ENCODE data around the gene NIPSNAP3A. TPM values are rescaled to one million over a fixed set of nuclear protein-coding genes. Genes with fewer than 3 reads are reported as not detected.

Gene NIPSNAP3A
- polyA plus RNA-seq, 1 donor = 54.8 TPM

DNA sequence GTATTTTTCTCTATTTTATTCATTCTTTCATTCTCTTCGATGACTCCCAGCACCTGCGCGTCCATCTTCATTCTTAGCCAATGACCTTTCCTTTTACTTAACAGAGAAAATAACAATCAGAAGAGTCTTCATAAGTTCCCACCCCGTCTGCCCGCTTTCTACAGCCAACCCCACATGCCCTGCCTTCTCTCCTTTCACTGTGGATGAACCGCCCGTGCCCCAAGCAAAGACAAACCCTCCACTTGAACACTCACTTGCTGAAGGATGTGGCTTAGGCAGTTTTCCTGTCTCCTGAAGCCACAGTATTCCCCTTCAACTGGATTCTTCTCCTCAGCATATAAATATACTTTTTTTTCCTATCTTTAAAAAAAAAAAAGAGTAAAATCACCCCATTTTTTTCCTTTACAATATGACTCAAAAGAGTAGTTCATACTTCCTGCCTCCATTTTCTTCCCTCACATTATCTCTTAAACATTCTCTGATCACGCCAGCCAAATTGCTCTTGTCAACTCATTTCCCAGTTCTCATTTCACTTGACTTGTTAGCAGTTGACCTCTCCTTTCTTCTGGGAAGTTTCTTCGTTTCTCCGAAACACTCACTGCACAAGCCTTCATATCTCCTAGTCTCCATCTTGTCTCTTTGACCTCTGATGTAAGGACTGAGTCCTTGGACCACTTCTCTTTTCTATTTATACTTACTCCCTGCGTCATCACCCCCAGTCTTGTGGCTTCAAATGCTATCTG is 27.5 kb downstream of the NIPSNAP3A start:
- no peak for DNase-seq (ENCODE audit: low read depth)

DNA sequence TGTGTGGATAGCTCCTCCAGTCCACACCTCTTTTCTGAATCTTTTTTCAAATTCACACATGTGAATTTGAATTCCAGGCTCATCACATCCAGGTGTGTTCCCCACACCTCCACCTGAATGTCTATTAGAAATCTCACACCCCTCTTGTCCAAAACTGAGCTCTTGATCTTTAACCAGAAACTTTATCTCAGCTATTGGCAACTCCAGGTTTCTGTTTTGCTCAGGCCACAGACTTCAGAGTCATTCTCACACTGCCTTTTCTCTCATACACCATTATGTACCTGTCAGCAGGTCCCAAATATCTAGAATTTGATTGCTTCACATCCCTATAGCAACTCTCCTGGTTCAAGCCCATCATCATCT is 28.1 kb downstream of the NIPSNAP3A start:
- no peak for DNase-seq (ENCODE audit: low read depth)

DNA sequence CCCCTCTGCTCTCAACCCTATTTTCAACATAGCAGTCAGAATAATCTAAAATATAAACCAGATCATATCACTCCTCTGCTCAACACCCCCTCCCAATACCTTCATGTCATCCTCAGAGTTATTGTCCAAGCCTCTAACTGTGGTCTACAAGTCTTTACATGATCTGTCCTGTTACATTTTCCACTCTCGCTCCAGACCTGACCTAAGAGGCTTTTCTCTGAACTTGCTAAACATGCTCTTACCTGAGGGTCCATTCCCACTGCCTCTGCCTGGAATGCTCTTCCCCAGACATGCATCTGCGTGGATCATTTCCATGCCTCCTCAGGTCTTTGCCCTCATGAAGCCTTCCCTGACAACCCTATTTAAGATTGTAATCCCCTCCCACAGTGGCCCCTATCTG is 28.5 kb downstream of the NIPSNAP3A start:
- DNase-seq (ENCODE audit: low read depth) = no peak

DNA sequence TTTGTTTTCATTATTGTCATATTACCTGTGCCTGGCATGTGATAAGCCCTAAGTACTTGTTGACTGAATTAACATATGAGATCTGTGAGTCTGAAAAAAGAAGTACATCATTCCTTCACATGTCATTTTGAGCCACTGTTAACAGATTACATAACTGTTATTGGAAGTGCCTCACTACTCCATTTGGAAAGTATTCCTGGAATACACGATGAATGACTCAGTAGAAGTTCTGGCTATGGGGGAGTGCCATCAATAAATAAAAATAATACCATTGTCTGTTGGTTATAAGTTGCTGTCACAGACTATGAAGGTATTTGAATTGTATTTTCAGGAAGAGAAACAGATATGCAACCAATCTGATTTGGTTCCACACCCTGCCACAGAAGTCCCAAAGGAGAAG is 29.3 kb downstream of the NIPSNAP3A start:
- DNase-seq (ENCODE audit: low read depth) = no peak

DNA sequence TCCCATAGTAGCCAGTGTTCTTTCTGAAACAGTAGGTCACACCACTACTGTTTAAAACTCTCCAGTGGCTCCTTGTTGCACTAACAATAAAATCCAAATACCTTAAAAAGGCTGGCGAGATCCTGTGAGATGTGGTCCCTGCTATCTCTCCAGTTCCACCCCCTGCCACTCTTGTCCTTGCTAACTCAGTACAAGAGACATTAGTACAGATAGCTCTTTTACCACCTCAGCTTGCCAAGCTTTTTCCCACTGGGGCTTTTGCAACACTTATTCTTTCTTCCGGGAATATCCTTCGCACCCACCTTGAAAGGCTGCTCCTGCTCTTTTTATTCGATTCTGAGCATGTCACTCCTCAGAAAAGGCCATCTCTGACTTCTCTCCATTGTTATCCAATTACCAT is 31.3 kb downstream of the NIPSNAP3A start:
- DNase-seq (ENCODE audit: low read depth) = no peak

DNA sequence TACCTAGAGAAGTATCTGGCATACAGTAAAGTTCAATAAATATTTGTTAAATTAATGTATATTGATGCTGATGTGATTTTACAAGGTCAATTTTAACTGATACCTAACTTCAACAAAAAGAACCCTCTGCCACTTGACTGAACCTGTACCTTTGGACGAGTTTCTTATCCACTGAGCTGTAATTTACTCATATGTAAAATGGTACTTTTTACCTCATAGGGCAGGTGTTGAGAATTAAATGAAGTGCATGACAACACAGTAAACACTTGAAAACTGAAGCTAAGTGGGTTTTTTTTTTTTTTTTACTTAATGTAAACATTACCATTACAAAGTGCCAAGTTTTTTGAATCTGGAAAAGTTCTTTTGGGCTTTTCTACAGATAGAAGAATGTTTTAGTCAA is 31.9 kb downstream of the NIPSNAP3A start:
- DNase-seq (ENCODE audit: low read depth) = no peak

DNA sequence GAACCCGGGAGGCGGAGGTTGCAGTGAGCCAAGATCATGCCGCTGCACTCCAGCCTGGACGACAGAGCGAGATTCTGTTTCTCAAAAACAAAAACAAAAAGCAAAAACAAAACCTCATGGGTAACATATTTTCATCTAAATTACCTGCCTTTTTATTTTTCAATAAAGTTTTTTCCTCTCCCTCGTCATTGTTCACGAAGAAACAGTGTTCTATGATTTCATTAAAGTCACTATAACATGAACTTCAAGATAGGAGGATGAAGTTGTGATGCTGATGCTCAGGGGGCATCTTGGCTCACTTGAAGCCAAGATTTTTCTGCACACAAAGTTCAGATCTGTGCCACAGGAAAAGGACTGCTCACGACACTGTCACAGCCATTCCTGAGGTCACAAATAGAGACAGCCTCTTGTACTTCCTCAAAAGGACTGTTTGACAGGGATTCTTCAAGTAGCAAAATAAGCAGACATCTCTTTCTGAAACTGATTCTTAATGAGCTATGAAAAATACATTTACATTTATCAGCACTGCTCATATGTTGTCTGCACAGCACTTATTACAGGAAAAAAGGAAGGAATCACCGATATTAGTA is 32.6 kb downstream of the NIPSNAP3A start:
- DNase-seq (ENCODE audit: low read depth) = no peak

DNA sequence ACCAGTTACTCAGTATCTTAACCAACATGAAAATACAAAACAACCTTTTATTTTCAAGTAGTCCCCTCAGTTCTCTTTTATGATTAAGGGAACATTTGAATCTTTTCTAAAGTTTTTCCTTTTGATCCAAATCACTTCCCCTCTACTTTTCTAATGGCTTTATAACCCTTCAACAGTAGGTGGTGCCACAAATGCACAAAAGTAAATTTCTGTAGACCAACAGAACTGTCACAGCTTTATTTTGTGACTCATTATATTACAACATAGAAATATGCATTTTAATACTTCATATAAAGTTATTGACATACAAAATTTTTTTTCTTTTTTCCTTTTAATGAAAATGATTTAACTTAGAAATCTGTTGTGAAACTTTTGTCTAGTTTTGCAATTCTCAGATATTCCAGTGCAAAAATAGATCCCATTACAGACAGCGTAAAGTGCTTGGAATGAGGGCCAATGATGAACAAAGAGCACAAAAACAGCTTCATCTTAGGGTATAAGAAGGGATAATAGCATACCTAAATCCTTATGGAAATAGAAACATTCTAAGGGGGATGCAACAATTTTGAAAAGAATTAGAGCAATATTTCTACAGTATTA is 33.4 kb downstream of the NIPSNAP3A start:
- DNase-seq (ENCODE audit: low read depth) = no peak

DNA sequence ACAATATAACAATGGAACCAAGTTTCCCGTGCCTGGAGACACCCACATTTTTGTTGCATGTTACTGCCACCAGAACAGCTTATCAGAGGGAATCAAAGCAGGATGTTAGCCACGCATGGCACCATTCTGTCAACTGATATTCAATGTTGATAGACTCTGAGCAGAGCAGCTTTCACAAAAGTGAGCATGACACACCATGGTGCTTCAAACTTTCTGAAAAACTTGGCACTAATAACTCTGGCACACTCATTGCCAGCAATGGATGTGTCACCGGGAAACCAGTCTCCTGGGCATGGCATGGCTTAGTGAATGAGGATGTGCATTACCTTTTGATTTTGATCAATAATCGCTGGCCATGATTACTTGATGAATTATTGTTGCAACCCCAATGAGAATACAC is 36.1 kb downstream of the NIPSNAP3A start:
- DNase-seq (ENCODE audit: low read depth) = no peak

DNA sequence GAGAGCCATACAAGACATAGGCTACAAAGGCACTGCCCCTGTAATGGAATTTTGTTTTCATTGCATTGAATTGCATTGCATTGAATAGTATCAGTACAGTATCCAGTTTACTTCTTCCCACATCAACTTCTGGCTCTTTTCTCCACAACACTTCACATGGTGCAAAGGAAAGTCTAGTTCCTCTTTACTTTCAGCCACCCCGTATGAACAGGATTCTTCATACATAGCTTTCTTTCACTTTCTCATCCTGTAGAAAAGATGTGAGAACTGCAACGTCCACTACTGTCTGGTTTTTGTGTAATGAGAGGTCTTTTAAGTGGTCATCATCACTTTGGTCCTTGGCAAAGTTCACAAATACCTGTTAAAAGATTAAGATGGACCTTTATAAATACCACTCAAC is 36.6 kb downstream of the NIPSNAP3A start:
- DNase-seq (ENCODE audit: low read depth) = no peak

DNA sequence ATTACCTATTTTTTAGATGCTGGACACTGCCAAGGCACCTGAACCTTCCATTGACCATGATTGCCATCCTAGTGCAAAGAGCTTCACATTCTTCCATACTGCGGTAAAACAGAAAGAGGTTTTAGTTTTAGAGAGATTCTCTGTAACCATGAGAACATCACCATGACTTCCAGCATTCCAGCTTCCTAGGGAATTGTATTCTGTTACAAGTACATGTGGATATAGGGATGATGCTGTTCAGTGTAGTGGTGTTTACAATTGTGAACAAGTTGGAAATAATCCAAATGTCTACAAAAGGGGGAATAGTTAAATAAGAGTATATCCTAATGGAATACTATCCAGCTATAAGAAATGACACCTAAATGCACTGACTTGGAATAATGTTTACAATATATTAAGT is 38.8 kb downstream of the NIPSNAP3A start:
- DNase-seq (ENCODE audit: low read depth) = no peak

DNA sequence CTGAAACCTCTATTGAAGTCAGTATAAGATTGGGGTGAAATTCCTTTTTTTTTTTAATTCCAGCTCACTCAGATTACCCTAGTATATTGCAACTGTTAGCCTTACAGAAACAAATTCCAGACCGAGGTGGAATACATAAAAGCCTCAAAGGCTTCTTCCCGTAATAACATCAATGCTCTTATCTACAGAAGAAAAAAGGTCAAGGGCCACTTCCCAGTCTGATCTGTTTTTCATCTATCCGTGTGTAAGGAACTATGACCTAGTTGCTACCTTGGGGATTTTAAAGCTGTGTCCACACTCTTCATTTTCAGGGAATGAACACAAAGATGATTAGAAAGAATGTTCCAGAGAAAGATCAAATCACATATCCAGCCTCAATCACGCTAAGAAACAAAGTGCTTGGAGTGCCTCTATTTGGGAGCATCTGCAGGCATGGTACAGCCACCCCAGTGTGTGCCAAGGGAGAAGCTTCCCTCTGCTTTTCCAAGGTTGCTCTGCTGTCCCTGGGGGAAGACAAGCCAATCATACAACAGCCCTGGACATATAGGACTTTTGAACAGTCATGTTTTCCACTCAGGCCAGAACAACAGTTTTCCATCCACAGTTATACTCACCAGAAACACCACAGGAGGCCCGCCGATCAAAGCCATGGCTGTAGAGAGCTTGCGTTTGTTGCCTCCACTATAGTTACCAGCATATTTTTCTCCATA is 40.0 kb downstream of the NIPSNAP3A start:
- DNase-seq (ENCODE audit: low read depth) = no peak

DNA sequence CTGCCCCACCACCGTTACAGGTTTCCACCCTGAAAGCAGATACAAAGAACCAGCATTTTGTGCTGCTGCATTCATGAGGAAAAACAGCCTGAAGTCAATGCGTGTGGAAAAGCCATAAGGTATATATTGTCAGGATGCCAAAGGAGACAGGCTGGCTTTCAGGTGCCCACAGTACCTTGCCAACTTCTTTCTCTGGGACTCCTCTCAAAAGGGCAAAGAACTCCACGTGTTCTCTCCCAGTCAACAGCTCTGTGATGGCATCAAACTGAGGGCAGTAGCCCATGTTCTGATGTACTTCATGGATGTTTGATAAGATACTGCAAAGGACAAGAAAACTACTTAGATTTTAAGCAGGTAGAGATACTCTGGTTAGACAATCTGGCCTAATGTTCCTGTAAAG is 40.8 kb downstream of the NIPSNAP3A start:
- no peak for DNase-seq (ENCODE audit: low read depth)

DNA sequence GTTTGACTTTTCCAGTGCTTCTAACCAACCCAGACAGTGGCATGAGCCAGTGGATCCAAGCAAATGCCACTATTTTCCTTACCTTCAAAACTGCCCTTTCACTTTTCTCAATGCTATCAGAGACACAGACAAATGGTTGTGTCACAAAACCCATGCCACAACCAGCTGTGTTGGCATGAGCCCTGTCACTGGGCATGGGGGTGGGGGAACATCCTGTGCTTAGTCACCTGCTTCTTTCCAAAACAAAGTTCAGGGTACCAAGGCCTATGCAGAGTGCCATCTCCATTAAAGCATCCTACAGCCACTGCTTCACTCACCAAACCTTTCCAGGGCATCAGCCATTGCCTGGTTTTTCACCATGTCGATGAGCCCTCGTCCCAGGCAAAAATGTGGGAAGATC is 46.6 kb downstream of the NIPSNAP3A start:
- no peak for DNase-seq (ENCODE audit: low read depth)

DNA sequence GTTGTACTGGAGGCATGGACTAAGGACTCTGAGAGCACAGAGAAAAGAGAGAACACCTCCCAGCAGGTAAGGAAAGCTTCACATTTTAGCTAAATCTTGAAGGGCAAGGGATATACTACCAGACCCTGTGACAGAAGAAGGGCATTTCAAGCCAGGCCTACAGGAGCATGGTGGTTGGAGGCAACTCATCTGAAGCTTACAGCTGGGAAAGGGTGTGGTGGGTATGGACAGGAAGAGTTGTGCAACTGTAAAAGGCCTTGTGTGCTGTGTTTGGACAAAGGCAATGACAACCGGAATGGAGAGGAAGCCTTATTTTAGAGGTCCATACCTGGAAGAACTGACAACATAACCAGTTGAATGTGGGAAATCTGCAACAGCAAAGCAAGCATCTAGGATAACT is 47.6 kb downstream of the NIPSNAP3A start:
- DNase-seq (ENCODE audit: low read depth) = no peak

DNA sequence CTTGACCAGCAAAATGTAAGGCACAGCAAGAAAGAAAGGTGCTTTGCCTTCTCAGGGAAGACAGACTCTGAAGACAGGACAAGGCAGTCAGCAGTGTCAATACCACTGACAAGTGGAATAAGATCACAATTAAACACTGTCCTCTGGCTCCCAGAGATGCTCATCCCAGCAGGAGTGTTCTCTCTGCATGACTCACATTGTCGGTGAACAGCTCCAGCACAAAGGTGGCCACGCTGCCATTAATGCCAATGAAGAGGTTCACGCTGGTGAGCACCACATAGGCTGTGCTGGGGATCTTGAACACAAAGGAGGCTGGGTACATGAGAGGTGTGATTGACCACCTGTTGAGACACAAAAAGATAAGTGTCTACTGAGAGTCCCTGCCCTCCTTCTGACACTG is 48.4 kb downstream of the NIPSNAP3A start:
- DNase-seq (ENCODE audit: low read depth) = no peak

DNA sequence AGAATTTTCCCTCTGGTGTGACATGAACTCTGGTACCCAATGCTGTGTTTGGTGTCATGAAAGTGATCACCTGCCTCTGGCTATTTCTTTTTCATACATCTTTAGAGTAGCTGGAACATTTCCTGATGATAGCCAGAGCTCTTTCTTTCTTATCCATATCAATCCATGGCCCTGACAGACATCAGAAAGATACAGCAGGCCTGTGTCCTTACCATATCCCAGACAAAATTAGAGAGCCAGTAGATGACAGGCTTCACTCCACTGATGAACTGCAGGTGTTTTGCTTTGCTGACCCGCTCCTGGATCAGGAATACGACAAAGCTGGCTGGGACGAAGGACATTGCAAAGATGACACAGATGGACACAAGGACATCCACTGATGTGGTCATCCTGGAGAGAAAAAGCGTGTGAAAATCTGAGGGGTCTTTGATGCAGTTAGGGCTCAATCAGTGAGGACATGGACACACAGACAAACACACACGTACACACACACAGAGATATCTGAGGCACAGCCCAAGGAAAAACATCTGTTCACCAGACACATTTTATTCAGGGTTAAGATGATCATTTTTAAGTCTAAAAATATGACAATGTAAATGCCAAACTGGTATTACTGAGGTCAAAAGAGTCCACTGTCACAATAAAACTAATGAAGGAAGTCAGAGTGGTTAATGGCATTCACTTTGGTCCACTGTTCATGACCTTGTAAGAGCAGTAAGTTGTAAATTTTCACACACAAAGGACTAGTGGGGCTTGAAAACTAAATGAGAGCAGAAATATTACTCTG is 50.9 kb downstream of the NIPSNAP3A start:
- DNase-seq (ENCODE audit: low read depth) = no peak

DNA sequence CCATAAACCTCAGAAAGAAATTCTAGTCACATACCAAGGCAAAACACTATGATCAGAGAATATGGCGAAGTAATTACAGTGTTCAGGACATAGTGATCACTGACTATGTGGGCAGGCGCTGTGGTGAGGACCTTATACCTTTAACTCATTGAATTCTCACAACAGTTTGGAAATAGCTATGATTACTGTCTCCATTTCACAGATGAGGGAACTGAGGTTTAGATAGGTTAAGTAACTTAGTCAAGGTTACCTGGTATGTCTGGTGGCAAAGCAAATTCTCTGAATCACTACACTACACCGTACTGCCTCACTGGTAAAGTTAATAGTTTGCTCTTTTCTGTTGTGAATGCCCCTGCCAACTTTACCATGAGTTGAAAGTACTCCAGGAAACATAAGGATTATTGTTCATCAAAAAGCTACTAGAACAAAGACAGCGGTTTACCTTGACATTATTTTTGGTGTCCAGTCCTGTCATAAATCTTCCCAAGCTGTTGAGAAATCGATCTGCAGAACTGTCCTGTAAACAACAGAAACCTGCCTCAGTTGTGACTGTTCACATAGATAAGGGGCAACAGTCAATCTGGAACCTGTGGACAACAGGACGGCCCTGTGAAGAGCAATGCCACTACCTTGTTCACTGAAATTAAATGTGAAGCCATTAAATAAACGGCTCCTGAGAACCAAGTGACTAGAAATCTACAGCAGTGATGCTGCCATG is 52.7 kb downstream of the NIPSNAP3A start:
- no peak for DNase-seq (ENCODE audit: low read depth)

DNA sequence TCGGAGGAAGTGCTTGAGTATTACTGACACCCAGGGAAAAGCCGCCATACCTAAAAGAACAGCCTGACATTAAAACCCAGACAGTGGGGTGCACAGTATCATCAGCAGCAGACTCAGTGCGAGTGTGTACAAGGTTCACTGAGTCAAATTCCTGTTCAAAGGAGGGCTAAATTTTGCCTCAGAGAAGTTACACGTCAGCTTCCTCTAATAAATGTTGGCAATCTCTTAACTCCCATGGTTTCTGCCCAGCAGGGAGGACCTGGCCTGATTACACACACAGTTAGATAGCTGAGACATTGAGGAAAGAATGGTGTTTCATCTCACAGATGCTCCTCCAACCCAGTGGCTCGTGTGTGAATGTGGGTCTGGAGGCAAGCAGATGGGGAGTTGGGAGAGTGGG is 54.6 kb downstream of the NIPSNAP3A start:
- DNase-seq (ENCODE audit: low read depth) = no peak

DNA sequence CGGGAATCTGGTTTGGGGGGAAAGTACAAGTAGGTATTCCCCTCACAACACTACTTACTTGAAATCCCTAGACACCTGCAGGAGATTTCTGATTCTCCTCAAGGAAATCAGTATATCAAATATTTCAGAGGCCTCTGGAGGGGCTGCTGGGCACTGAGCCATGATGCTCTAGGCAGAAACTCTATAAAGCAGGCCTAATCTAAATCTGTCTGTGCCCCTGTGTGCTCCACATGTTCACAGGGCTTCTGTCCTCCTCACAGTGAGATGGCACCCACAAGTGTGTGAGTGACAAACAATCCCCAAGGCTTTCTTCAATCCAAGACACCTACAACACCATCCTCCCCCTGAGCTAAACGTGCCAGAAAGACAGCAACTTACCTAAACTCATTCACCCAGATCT is 55.4 kb downstream of the NIPSNAP3A start:
- no peak for DNase-seq (ENCODE audit: low read depth)

DNA sequence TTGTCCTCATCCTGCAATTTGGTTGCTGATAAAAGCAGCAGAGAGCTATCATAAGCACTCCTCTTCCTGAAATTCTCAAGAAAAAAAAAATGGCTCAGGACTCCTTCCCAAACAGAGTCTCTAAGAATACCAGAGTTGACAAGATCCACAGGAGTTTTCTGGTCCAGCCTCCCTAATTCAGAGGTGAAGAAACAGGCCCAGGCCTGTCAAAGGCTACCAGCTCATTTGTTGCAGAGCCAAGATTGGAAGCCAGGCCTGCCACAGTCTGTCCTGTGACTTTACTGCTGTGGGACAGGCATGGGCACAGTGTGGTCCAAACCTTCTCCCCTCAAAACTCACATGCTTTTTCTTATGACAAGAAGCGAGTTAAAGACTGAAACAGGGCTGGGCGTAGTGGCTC is 58.0 kb downstream of the NIPSNAP3A start:
- no peak for DNase-seq (ENCODE audit: low read depth)
